Epithelial cell of prostate (primary cell): ENCODE measurements around the gene FAM83G.
"Not testable (repeated sequence)": the region's sequence is repeated elsewhere in the genome, so short reads cannot be mapped to it uniquely, and the experiment has no call there.

Source experiments
- DNase-seq: peaks from one replicate; pipeline ENCODE4 v3.0.0-alpha.2; 2011; ENCODE audit warnings: low read depth, low spot score
- H3K27ac ChIP-seq: fragments of 450-650 bp; 2 replicates; pipeline ENCODE4 v1.5.1; 2017; ENCODE audit warnings: mild to moderate bottlenecking

Gene FAM83G

GRCh38 chr17:19023209-19023999, 18.8 kb upstream of the FAM83G start:
- DNase-seq, result no peak
- no peak overlapping the region for H3K27ac ChIP-seq

DNA sequence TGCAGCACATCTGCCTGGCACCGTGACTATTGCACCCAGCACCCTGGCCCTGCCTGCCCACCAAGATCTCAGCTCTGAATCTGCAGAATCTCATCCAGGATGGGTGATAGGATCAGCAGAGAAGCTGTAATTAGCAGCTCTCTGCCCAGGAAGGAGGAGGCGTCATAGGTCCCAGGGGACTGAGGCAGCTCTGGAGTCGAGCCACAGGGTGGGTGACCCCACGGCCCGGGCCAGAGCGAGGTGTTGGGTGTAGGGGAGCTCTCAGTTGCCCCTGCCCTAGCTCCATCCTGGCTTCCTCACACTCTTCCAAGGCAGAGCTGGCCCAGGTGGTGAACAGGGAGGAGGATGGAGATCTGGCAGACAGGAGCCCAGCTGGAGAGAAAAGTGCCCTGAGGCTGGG, 18.2 kb upstream of the FAM83G start:
- no peak for DNase-seq
- no peak overlapping the region for H3K27ac ChIP-seq

GRCh38 chr17:19022128-19022527, 17.6 kb upstream of the FAM83G start:
- no peak for DNase-seq
- H3K27ac ChIP-seq, result no peak overlapping the region

DNA sequence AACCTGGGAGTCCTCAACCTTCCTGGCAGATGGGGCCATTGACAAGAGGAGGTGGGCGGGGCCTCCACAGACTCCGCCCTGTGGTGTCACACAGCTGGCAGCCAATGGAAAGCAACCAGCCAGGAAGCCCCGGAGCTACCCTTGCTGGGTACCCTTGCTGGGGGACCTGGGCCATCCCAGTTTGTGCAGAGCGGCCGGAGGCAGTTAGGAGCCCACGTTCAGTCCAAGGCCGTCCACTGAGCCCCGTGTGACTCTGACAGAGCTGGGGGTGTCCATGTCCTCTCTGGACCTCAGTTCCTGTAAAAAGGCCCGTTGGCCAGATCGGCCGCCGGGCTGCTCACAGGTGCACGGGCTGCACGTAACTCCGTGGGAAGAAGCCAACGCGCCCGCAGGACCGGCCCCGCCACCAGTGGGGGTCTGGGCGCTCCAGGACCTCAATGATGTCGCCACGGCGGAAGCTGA, 17.1 kb upstream of the FAM83G start:
- DNase-seq, result no peak
- H3K27ac ChIP-seq, result no peak overlapping the region

GRCh38 chr17:19021011-19021621, 16.6 kb upstream of the FAM83G start:
- H3K27ac ChIP-seq, DNase-seq: not testable (repeated sequence)

DNA sequence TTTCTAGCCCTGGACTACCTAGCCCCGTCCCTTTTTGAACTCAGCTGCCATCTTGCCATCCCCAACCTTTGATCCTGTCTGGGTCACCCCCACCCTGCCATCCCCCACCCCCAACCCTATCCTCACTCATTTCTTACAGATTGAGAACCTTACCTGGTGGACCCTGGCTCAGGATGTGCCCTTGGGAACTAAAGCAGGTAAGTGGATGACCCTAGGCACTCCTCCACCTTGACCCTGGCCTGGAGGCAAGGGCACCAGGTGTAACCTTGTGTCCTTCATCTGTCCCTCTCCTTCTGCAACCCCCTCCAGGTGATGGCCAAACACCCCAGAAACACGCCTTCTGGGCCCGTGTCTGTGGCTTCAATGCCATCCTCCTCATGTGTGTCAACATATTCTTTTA, 15.5 kb upstream of the FAM83G start:
- no peak for DNase-seq
- H3K27ac ChIP-seq, result no peak overlapping the region

DNA sequence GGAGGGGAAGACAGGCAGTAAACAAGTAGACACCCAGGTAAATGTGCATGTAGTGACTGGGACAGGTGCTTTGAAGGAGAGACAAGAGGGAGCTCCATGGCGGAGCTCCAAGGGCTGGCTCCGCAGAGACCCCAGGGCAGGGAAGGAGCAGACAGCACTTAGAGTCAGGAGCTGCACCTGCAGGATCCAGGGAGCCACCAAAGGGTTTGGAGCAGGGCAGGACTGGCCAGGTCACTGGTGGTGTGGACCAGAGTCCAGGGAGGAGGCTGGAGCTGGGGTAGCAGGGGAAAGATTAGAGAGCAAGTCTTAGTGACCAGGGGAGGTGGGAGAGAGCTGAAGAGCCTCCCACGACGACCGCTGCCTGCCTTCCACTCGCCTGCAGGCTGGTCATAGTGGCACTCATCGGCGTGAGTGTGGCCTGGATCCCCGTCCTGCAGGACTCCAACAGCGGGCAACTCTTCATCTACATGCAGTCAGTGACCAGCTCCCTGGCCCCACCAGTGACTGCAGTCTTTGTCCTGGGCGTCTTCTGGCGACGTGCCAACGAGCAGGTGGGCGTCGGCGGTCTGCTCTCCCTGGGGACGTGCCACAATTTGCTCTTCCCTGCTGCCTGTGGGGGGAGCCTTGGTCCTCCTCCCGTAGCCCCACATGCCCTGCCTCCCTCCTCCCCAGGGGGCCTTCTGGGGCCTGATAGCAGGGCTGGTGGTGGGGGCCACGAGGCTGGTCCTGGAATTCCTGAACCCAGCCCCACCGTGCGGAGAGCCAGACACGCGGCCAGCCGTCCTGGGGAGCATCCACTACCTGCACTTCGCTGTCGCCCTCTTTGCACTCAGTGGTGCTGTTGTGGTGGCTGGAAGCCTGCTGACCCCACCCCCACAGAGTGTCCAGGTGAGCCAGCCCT, 14.7 kb upstream of the FAM83G start:
- DNase-seq, result no peak
- no peak overlapping the region for H3K27ac ChIP-seq

GRCh38 chr17:19018600-19018950, 14.0 kb upstream of the FAM83G start:
- no peak overlapping the region for H3K27ac ChIP-seq
- no peak for DNase-seq

DNA sequence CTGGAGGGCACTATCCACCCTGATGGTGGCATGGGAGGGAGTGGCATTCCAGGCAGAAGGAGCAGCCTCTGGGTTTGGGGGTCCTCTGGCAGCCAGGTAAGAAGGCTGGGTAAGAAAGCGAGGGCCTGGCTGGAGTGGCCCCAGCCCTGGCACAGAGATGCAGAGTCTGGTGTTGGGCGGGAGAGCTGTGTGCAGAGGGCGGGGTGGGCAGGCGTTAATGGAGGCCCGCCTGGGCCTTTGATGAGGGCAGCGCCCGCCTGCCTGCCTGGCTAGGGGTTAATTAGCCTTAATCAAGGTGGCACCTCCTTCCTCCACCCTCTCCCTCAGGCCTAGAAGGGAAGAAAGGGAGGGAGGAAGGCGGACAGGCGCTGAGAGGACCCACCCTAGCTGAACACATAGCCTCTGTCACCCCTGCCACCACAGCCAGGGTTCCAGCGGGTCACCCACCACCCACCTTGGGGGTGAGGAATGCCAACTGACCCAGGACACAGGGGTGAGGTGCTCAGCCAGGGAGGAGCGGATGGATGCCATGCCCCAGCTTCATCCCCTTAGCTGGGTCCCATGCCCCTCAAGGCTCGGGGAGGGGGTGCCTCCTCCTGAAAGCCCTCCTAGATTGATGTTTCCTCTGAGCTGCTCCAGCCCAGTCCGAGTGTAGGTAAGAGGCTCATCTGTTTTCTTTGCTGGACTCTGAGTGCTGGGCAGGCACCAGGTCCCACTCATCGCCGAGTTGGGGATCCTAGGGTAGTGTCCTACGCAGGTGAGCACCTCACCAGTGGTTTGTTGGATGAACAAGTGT, 13.4 kb upstream of the FAM83G start:
- H3K27ac ChIP-seq, result no peak overlapping the region
- DNase-seq, result no peak

DNA sequence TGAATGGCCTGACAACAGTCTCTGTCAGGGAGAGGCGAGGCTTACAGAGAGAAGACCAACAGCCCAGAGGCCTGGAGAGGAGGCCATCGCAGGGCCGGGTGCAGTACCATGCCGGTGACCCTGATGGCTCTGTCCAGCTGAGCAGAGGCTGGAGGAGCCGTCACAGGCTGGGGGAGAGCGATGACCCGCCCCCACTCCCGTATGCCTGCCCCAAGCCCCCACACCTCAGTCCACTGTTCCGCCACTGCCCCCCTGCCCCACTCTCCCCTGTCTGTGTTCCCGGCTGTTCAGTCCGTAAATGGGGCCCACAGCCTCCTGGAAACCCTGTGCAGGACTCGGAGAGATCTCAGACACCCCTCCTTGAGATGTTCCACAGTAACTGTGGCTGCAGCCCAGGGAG, 12.8 kb upstream of the FAM83G start:
- no peak overlapping the region for H3K27ac ChIP-seq
- DNase-seq, result no peak

DNA sequence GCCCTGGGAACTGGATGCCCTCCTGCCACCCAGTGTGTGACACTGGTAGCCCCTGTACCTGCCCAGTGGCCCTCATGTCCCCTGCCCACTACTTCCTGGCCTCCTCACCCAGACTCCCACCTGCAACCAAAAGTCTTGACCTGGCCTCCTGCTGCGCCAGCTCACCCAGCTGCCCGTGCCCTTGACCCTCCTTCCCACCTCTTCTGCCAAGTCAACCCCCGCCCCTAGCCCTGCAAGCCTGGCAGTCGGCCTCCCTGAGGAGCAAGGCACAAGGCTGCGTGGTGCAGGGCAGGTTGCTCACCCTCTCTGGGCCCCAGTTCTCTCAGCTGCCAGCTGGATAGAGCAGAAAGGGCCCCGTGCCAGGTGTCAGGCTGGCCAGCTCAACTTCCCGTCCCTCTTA, 12.3 kb upstream of the FAM83G start:
- DNase-seq, result no peak
- no peak overlapping the region for H3K27ac ChIP-seq

- DNase-seq, result no peak
These were observed 11.7 kb upstream of the FAM83G start for GRCh38 chr17:19016297-19016696.

GRCh38 chr17:19015428-19015827, 10.9 kb upstream of the FAM83G start:
- H3K27ac ChIP-seq, result no peak overlapping the region
- DNase-seq, result no peak

More at GRCh38 chr17:19016297-19016696, 11.7 kb upstream of the FAM83G start:
- H3K27ac ChIP-seq, result no peak overlapping the region

DNA sequence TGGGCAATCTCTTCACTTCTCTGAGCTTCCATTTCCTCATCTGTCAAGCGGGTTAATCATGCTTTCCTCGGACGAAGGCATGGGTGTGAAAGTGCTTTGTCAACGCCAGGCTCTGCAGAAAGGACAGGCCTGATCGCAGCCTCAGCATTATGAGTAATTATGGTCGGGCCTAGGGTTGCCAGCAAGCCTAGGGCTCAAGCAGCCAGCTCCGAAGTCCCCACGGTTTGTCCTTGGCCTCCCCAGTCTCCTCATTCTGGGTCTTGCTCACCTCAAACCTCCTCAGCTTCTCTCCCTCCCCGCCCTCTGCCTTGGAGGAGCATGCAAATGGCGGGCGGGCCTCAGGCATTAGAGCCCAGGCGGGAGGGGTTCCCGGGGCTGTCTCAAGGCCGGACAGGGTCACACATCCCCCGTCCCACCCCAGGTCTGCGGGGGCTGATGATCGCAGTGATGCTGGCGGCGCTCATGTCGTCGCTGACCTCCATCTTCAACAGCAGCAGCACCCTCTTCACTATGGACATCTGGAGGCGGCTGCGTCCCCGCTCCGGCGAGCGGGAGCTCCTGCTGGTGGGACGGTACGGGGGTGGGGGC, 10.2 kb upstream of the FAM83G start:
- H3K27ac ChIP-seq, result no peak overlapping the region
- no peak for DNase-seq

GRCh38 chr17:19013806-19014627, 9.5 kb upstream of the FAM83G start:
- DNase-seq, result no peak

GRCh38 chr17:19013226-19013625, 8.7 kb upstream of the FAM83G start:
- no peak overlapping the region for H3K27ac ChIP-seq
- no peak for DNase-seq

More at GRCh38 chr17:19013806-19014627, 9.5 kb upstream of the FAM83G start:
- H3K27ac ChIP-seq, result no peak overlapping the region

DNA sequence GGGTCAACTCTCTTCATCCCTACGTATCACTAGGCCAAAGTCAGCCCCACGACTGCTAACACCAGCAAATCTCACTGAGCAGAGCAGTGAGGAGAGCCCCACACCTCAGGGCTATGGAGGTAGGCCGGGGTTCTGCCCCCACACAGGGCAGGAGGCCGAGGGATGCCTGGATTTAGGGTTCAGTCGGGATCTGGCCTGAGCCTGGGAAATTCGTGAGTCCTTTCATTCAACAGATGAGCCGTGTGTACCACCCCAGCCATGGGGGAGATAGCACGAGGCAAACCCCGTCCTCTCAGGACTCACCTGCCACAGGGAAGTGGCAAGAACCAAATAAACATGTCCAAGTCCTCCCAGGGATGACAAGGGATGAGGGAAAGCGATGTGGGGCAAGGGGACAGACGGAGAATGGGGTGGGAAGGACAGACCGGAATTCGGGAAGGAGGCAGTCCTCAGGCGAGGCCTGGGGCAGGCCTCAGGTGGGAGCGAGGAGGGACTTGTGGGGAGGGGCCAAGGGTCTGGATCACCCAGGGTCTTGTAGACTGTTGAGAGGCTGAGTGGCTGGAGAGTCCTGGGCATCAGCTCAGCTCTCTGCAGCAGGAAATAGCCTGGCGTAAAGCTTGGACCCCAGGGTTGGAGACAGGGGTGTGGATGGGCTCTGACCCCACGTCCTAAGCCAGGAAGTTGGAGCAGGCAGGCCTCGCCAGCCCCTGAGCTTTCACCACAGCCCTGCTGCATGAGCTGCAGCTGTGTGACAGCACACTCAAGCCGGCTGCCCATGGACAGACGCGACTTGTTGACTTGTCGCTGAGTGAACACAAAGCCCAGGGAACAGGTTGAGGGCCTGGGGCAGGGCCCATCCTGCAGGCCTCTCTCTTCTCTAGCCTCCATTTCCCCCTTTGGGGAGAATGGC, 7.9 kb upstream of the FAM83G start:
- no peak for DNase-seq

GRCh38 chr17:19011581-19011980, 7.0 kb upstream of the FAM83G start:
- DNase-seq, result no peak
- no peak overlapping the region for H3K27ac ChIP-seq

More for the DNA sequence above, 7.9 kb upstream of the FAM83G start:
- H3K27ac ChIP-seq, result no peak overlapping the region
